Ascending aorta (tissue), 2 donors: ENCODE results near the gene MACO1. TPM values are rescaled to one million over a fixed set of nuclear protein-coding genes. Genes with fewer than 3 reads are reported as not detected.

Experiments
- DNase-seq, 2 donors: peaks; one replicate each; pipeline ENCODE4 v3.0.0-alpha.2; 2019; ENCODE audit warnings: low spot score in 2 of 2
- H3K27ac ChIP-seq, 2 donors: fragments of 200-600 bp; sonication (generic); one replicate each; pipeline ENCODE4 v1.5.1; 2016 to 2017; ENCODE audit warnings: mild to moderate bottlenecking in 1 of 2
- H3K27me3 ChIP-seq: fragments of 200-600 bp; sonication (generic); one replicate; pipeline ENCODE4 v1.5.1; 2017
- H3K36me3 ChIP-seq, 2 donors: fragments of 200-600 bp; sonication (generic); one replicate each; pipeline ENCODE4 v1.5.1; 2016
- H3K4me1 ChIP-seq, 2 donors: fragments of 200-600 bp; sonication (generic); one replicate each; pipeline ENCODE4 v1.5.1; 2016 to 2017; ENCODE audit warnings: mild to moderate bottlenecking in 1 of 2
- H3K4me3 ChIP-seq, 2 donors: fragments of 200-600 bp; sonication (generic); one replicate each; pipeline ENCODE4 v1.5.1; 2016 to 2017; ENCODE audit warnings: mild to moderate bottlenecking in 1 of 2
- H3K9me3 ChIP-seq, 2 donors: fragments of 200-600 bp; sonication (generic); one replicate each; pipeline ENCODE4 v1.5.1; 2016
- intact Hi-C: fragments of 100-400 bp; cut with DNase I; formaldehyde crosslinking; loops from one replicate; pipeline ENCODE4 v1.15.1; 2023
- total RNA-seq: library from RNA; depleted of rRNA; stranded (reverse); fragments of >200 nt; gene quantifications from one replicate; pipeline ENCODE4 v1.1.0, GENCODE V29; 2016
- TF ChIP-seq, protein P1 (sequence below), 3 experiments: fragments of 200-600 bp in 2 of 3; fragments of 450-650 bp in 1 of 3; sonication (generic) in 2 of 3; IDR thresholded peaks; one replicate each; pipeline ENCODE4 v1.5.1; 2016 to 2019; ENCODE audit warnings: antibody characterized with exemption in 3 of 3, mild to moderate bottlenecking in 1 of 3, moderate library complexity in 1 of 3

The MACO1 gene
- total RNA-seq, 1 donor from 2014 or later = 49.2 TPM

DNA sequence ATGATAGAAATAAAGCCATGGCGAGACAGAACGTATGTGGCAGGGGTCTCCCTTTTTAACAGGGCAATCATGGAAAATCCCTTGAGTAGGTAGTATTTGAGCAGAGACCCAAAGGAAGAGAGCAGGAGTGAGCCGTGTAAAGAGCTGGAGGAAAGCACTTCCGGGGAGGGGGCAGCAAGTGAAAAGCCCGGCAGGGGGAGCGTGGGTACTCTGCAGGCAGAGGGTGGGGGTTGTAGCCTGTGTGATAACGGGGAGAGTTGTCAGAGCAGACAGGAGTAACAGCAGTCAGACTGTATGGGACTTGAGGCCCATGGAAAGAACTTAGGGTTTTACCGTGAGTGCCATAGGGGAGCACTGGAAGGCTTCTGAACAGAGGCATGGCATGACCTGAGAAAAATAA, 61.6 kb downstream of the MACO1 start:
- Histone ChIP-seq H3K9me3 (no peaks in the 10 kb centered on the region), H3K27ac (no peak overlapping the region), H3K4me1 (no peaks in the 10 kb centered on the region), H3K4me3 (no peak overlapping the region), H3K27me3 (no peaks in the 10 kb centered on the region), H3K36me3 (peaks cover 43% of the 10 kb centered on the region in 2 donors)
- DNase-seq = no peak
- TF ChIP-seq, protein P1, sequence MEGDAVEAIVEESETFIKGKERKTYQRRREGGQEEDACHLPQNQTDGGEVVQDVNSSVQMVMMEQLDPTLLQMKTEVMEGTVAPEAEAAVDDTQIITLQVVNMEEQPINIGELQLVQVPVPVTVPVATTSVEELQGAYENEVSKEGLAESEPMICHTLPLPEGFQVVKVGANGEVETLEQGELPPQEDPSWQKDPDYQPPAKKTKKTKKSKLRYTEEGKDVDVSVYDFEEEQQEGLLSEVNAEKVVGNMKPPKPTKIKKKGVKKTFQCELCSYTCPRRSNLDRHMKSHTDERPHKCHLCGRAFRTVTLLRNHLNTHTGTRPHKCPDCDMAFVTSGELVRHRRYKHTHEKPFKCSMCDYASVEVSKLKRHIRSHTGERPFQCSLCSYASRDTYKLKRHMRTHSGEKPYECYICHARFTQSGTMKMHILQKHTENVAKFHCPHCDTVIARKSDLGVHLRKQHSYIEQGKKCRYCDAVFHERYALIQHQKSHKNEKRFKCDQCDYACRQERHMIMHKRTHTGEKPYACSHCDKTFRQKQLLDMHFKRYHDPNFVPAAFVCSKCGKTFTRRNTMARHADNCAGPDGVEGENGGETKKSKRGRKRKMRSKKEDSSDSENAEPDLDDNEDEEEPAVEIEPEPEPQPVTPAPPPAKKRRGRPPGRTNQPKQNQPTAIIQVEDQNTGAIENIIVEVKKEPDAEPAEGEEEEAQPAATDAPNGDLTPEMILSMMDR (IDR thresholded peaks at IDR 0.05) = no peak
- intact Hi-C loops = no loop called here

- Histone ChIP-seq H3K36me3 (peaks cover 26 to 31% of the 10 kb centered on the region in 2 donors), H3K27me3 (no peaks in the 10 kb centered on the region), H3K9me3 (no peaks in the 10 kb centered on the region), H3K27ac (peak overlapping the region in 1 of 2 donors; percentile 52), H3K4me1 (peaks cover 0 to 2% of the 10 kb centered on the region in 2 donors), H3K4me3 (no peak overlapping the region)
- no peak for DNase-seq
- intact Hi-C loops = no loop called here
- TF ChIP-seq, protein P1 (IDR thresholded peaks at IDR 0.05) = no peak
These were observed 64.3 kb downstream of the MACO1 start for GRCh38 chr1:25494952-25495351.

DNA sequence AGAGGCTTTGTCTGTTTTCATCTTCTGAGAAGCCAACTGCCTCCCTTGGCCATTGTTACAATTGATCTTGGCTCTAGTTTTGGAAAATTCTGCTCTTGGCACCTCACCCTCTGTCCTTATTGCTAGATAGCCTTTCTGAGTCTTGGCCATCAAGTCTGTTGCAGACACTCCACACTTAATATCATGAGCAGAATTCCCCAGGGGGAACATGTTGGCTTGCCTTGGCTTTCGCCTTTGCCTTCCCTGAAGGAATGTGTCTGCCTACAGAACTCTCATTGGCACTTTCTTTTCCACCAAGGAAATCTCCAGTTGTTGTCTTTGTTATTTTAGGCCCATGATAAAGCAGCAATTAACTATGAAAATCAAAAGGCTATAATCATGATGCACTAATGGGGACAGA, 70.0 kb downstream of the MACO1 start:
- peak in 1 of 2 donors; percentile 81 for DNase-seq
- Histone ChIP-seq H3K36me3 (peaks cover 5 to 10% of the 10 kb centered on the region in 2 donors), H3K27ac (peak overlapping the region; percentile 68 to 71), H3K4me3 (peak overlapping the region in 1 of 2 donors; percentile 4), H3K4me1 (peaks cover 24 to 52% of the 10 kb centered on the region in 2 donors), H3K27me3 (no peaks in the 10 kb centered on the region), H3K9me3 (no peaks in the 10 kb centered on the region)
- TF ChIP-seq, protein P1 (IDR thresholded peaks at IDR 0.05) = no peak
- intact Hi-C loops = loop anchor here (5.0 kb wide), 1 partner anchor 297 kb away; no protein-coding TSS in a partner anchor

DNA sequence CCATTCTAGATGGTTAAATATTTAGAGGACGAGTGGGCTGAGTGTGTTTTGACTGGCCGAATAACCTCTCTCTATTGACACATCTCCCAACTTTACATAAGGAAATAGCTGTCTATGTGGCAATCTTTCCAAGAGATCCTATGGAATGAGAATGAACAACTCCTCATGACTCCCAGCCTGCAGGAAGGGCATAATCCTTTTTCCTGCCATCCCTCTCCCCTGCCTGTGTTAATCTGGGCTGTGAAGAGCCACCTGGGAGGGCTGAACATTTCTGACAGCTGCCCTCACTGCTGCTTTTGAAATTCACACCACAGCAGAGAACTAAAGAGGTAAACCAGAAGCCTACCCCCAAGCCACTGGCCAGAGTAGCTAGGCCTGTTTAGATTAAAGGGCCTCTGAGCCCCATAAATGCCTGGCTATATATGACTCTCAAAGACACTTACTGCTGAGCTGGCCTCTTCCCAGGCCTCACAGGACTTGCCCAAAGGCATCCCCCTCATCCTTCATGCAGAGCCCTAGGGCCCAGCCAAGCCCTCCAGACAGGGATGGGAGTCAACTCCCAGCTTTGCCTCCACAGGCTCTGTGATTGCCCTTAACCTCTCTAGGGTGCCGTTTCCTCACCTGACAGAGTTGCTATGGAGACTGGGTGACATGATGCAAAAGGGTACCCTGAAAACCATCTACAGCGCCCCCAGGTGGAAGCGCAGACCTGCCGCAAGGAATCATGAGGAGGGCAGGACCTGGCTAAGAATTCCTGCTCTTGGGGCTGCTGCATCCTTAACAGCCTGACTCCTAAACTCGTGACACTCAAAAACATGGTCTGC, 70.8 kb downstream of the MACO1 start:
- peaks cover 24 to 53% of the 10 kb centered on the region in 2 donors for H3K4me1 ChIP-seq
- intact Hi-C loops = loop anchor here (5.0 kb wide), 1 partner anchor 296 kb away; no protein-coding TSS in a partner anchor
- H3K27me3 ChIP-seq = no peaks in the 10 kb centered on the region
- no peaks in the 10 kb centered on the region for H3K9me3 ChIP-seq
- DNase-seq = no peak
- TF ChIP-seq, protein P1 (IDR thresholded peaks at IDR 0.05) = peak in 1 of 3 experiments; percentile 8
- H3K36me3 ChIP-seq = peaks cover 0 to 3% of the 10 kb centered on the region in 2 donors
- peak overlapping the region; percentile 68 to 71 for H3K27ac ChIP-seq
- H3K4me3 ChIP-seq = no peak overlapping the region

DNA sequence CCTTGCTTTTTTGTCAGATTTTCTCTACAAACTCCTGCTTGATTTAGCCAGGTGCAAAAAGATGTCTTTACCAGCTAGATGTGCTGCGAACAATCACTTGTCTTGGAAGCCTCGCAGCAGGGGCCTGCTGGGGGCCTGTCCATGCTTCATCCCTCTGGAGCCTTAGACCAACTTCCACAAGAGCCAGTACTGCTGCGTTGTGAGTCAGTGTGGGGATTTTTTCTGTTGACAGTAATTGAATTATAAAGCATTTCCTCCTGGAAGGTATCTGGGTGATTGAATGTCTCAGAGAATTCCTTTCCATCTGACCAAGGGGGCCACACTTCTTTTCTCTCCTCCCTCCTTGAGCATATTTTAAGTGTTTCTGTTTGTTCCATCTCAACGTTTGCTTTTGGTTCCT, 72.3 kb downstream of the MACO1 start:
- no peaks in the 10 kb centered on the region for H3K9me3 ChIP-seq
- intact Hi-C loops = loop anchor here (1.0 to 5.0 kb wide), 2 partner anchors 17 to 294 kb away; no protein-coding TSS in a partner anchor
- no peaks in the 10 kb centered on the region for H3K36me3 ChIP-seq
- H3K4me3 ChIP-seq = no peak overlapping the region
- H3K27ac ChIP-seq = peak overlapping the region; percentile 52 to 54
- no peak for DNase-seq
- TF ChIP-seq, protein P1 (IDR thresholded peaks at IDR 0.05) = no peak
- peaks cover 24 to 53% of the 10 kb centered on the region in 2 donors for H3K4me1 ChIP-seq
- H3K27me3 ChIP-seq = no peaks in the 10 kb centered on the region
